ENCODE results near the gene TLR8. TPM values are rescaled to one million over a fixed set of nuclear protein-coding genes. Genes with fewer than 3 reads are reported as not detected.
"Not testable (repeated sequence)": the region's sequence is repeated elsewhere in the genome, so short reads cannot be mapped to it uniquely, and the experiment has no call there.

TLR8 gene
- total RNA-seq, 6 experiments from 2014 or later = not detected

- TF ChIP-seq, protein P1, sequence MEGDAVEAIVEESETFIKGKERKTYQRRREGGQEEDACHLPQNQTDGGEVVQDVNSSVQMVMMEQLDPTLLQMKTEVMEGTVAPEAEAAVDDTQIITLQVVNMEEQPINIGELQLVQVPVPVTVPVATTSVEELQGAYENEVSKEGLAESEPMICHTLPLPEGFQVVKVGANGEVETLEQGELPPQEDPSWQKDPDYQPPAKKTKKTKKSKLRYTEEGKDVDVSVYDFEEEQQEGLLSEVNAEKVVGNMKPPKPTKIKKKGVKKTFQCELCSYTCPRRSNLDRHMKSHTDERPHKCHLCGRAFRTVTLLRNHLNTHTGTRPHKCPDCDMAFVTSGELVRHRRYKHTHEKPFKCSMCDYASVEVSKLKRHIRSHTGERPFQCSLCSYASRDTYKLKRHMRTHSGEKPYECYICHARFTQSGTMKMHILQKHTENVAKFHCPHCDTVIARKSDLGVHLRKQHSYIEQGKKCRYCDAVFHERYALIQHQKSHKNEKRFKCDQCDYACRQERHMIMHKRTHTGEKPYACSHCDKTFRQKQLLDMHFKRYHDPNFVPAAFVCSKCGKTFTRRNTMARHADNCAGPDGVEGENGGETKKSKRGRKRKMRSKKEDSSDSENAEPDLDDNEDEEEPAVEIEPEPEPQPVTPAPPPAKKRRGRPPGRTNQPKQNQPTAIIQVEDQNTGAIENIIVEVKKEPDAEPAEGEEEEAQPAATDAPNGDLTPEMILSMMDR (IDR thresholded peaks at IDR 0.05) = no peak
- no peak for DNase-seq
- H3K27ac Mint-ChIP-seq = no peak overlapping the region
- H3K4me3 Mint-ChIP-seq = no peak overlapping the region
- 0 out of 2 replicates have a peak, but pooled peaks cover 4% of the 10 kb centered on the region for H3K9me3 Mint-ChIP-seq
- H3K4me1 Mint-ChIP-seq (ENCODE audit: low read depth) = peaks cover 9% of the 10 kb centered on the region; the same call in 1 of the 2 replicates
- H3K27me3 Mint-ChIP-seq (ENCODE audit: insufficient read depth) = no peaks in the 10 kb centered on the region
- no peaks in the 10 kb centered on the region for H3K36me3 Mint-ChIP-seq (ENCODE audit: low read depth)
These were observed 25.8 kb downstream of the TLR8 start for GRCh38 chrX:12932244-12932643.

DNA sequence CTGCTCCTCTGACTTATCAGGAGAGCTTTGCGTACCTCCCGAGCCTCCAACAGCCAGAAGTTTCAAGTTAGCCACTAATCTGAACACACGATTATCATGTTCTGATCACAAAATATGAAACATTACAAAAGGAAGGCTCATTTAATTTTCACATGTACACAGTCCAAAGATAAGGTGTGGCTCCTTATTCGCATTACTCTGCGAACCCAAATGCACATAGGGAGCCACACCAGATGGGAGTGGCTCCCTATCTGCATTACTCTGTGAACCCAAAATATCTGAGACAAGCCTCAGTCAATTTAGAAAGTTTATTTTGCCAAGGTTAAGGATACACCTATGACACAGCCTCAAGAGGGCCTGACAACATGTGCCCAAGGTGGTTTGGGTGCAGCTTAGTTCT, 28.4 kb downstream of the TLR8 start:
- Mint-ChIP-seq H3K9me3 (0 out of 2 replicates have a peak, but pooled peaks cover 4% of the 10 kb centered on the region), H3K4me1 (ENCODE audit: low read depth) (peaks cover 4% of the 10 kb centered on the region; the same call in 1 of the 2 replicates), H3K27ac (no peak overlapping the region), H3K27me3 (ENCODE audit: insufficient read depth) (no peaks in the 10 kb centered on the region), H3K36me3 (ENCODE audit: low read depth) (no peaks in the 10 kb centered on the region), H3K4me3 (no peak overlapping the region)
- no peak for DNase-seq
- TF ChIP-seq, protein P1 (IDR thresholded peaks at IDR 0.05) = no peak

GRCh38 chrX:12936947-12937346, 30.5 kb downstream of the TLR8 start:
- no peak for DNase-seq
- H3K4me1 Mint-ChIP-seq (ENCODE audit: low read depth) = no peaks in the 10 kb centered on the region
- H3K36me3 Mint-ChIP-seq (ENCODE audit: low read depth) = no peaks in the 10 kb centered on the region
- no peaks in the 10 kb centered on the region for H3K27me3 Mint-ChIP-seq (ENCODE audit: insufficient read depth)
- 0 out of 2 replicates have a peak, but pooled peaks cover 4% of the 10 kb centered on the region for H3K9me3 Mint-ChIP-seq
- TF ChIP-seq, protein P1 (IDR thresholded peaks at IDR 0.05) = no peak
- no peak overlapping the region for H3K4me3 Mint-ChIP-seq
- no peak overlapping the region for H3K27ac Mint-ChIP-seq

DNA sequence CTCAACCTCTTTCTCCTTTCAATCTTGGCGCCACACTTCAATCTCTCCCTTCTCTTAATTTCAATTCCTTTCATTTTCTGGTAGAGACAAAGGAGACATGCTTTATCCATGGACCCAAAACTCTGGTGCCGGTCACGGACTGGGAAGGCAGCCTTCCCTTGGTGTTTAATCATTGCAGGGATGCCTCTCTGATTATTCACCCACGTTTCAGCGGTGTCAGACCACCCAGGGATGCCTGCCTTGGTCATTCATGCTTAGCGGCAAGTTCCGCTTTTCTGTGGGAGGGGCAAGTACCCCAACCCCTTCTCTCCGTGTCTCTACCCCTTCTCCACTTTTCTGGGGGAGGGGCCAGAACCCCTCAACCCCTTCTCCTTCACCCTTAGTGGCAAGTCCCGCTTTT, 34.1 kb downstream of the TLR8 start:
- not testable (repeated sequence) for H3K36me3 Mint-ChIP-seq (ENCODE audit: low read depth); H3K27me3 Mint-ChIP-seq (ENCODE audit: insufficient read depth); H3K4me1 Mint-ChIP-seq (ENCODE audit: low read depth); H3K4me3 Mint-ChIP-seq; H3K9me3 Mint-ChIP-seq; DNase-seq; H3K27ac Mint-ChIP-seq

GRCh38 chrX:12943592-12943991, 37.2 kb downstream of the TLR8 start:
- not testable (repeated sequence) for H3K27me3 Mint-ChIP-seq (ENCODE audit: insufficient read depth); DNase-seq; H3K9me3 Mint-ChIP-seq; H3K4me3 Mint-ChIP-seq; H3K27ac Mint-ChIP-seq; H3K36me3 Mint-ChIP-seq (ENCODE audit: low read depth)
- H3K4me1 Mint-ChIP-seq (ENCODE audit: low read depth) = peaks cover 23% of the 10 kb centered on the region

DNA sequence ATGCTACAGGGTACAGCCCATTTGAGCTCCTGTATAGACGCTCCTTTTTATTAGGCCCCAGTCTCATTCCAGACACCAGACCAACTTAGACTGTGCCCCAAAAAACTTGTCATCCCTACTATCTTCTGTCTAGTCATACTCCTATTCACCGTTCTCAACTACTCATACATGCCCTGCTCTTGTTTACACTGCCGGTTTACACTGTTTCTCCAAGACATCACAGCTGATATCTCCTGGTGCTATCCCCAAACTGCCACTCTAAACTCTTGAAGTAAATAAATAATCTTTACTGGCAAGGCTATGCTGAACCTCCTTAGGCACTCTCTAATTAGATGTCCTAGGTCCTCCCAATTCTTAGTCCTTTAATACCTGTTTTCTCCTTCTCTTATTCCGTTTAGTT, 38.0 kb downstream of the TLR8 start:
- H3K27ac Mint-ChIP-seq; DNase-seq; H3K36me3 Mint-ChIP-seq (ENCODE audit: low read depth); H3K4me3 Mint-ChIP-seq; H3K27me3 Mint-ChIP-seq (ENCODE audit: insufficient read depth); H3K9me3 Mint-ChIP-seq: not testable (repeated sequence)
- H3K4me1 Mint-ChIP-seq (ENCODE audit: low read depth) = peaks cover 32% of the 10 kb centered on the region

- DNase-seq = no peak
- Mint-ChIP-seq H3K36me3 (ENCODE audit: low read depth) (no peaks in the 10 kb centered on the region), H3K4me3 (no peak overlapping the region), H3K27ac (no peak overlapping the region), H3K27me3 (ENCODE audit: insufficient read depth) (no peaks in the 10 kb centered on the region), H3K9me3 (no peaks in the 10 kb centered on the region), H3K4me1 (ENCODE audit: low read depth) (peaks cover 42% of the 10 kb centered on the region)
- TF ChIP-seq, protein P1 (IDR thresholded peaks at IDR 0.05) = no peak
These were observed 39.1 kb downstream of the TLR8 start for GRCh38 chrX:12945494-12945893.

Measured in HFFc6 (cell line).